Activated T-helper 2 cell treated with anti-CD3 and anti-CD28 coated beads, Interferon-gamma antibody, Interleukin-2, Interleukin-4, amounts not matched to agents 10 μg/mL and 5 μg/mL and 100 μg/mL, durations not matched to agents 14 hours and 24 hours and 36 hours (primary cell): ENCODE measurements around the gene KRT84. TPM values are rescaled to one million over a fixed set of nuclear protein-coding genes. Genes with fewer than 3 reads are reported as not detected.

Source experiments
- DNase-seq: peaks from one replicate; pipeline ENCODE4 v3.0.0; 2021; ENCODE audit warnings: low spot score
- H3K27ac Mint-ChIP-seq: one replicate; pipeline ENCODE4 v1.8.0; 2021; ENCODE audit warnings: mixed read lengths
- H3K27me3 Mint-ChIP-seq: one replicate; pipeline ENCODE4 v1.8.0; 2021; ENCODE audit warnings: low read depth, mixed read lengths
- H3K36me3 Mint-ChIP-seq: one replicate; pipeline ENCODE4 v1.8.0; 2021; ENCODE audit warnings: low read depth, mixed read lengths
- H3K4me1 Mint-ChIP-seq: one replicate; pipeline ENCODE4 v1.8.0; 2021; ENCODE audit warnings: low read depth, mixed read lengths
- H3K4me3 Mint-ChIP-seq: one replicate; pipeline ENCODE4 v1.8.0; 2021; ENCODE audit warnings: low read depth, mild to moderate bottlenecking, moderate library complexity, mixed read lengths
- H3K9me3 Mint-ChIP-seq: one replicate; pipeline ENCODE4 v1.8.0; 2021; ENCODE audit warnings: mixed read lengths
- intact Hi-C: fragments of 100-400 bp; cut with micrococcal nuclease; formaldehyde crosslinking; loops from one replicate; pipeline ENCODE4 v1.15.1; 2023
- total RNA-seq: library from RNA; stranded (reverse); gene quantifications from 2 replicates; pipeline ENCODE4 v1.2.3, GENCODE V29; 2022

The KRT84 gene
- total RNA-seq, 1 donor from 2014 or later, result not detected

DNA sequence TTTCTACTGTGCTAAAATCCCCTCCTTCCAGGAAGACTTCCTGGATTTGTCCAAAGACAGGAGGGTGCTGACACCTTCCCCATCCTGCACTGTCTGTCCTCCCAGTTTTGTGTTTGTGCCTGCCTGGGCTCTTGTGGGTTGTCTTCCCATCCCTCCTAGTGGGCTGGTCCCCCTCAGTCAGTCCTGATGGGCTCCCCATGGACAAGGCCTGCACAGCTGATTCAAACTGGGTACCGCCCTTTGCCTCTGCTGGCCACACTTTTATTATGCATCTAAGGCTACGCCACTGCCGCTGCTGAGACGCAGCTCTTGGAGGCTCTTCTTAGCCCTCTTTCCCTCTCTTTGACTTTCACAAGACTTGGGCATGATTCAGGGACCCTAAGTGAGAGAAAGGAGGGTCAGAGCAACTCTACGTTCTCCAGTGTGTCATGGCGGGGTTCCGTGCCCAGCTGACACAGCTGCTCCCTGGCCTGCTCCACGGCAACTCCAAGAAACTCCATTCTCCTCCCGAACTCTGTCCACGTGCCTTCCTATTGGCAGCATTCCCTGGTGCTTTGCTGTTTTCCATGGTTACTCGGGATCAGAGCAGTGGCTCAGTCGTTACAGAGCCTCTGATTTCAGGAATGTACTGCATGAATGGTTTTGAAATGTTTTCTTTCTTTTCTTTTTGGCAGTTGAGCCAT is 14.4 kb downstream of the KRT84 start:
- Mint-ChIP-seq H3K9me3 (no peaks in the 10 kb centered on the region), H3K36me3 (no peaks in the 10 kb centered on the region), H3K27ac (no peak overlapping the region), H3K4me3 (no peak overlapping the region), H3K4me1 (no peaks in the 10 kb centered on the region), H3K27me3 (peaks cover 4% of the 10 kb centered on the region)
- intact Hi-C loops, result loop anchor here (5.0 kb wide), 1 partner anchor 611 kb away; no protein-coding TSS in a partner anchor
- DNase-seq, result no peak

DNA sequence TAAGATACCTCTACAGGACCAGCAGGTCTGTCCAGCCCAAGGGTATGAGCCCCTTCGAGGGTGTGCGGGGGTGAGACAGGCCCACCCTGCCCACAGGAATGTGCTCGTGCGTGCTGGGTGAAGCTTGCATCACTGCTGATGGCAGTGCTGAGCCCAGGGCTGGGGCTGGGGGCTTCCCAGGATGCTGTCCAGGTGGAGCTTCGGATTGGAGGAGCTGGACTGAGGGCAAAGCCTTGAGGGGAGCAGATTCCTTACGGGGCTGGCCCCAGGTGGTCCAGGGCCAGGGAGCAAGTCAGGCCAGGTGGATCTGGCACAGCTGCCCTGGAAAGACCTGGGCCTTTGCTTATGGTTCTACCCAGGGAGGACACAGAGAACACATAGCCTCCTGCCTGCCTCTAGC is 15.6 kb downstream of the KRT84 start:
- H3K9me3 Mint-ChIP-seq, result no peaks in the 10 kb centered on the region
- no peak for DNase-seq
- H3K36me3 Mint-ChIP-seq, result no peaks in the 10 kb centered on the region
- H3K27me3 Mint-ChIP-seq, result peaks cover 4% of the 10 kb centered on the region
- intact Hi-C loops, result loop anchor here (5.0 kb wide), 1 partner anchor 612 kb away; no protein-coding TSS in a partner anchor
- no peaks in the 10 kb centered on the region for H3K4me1 Mint-ChIP-seq
- H3K4me3 Mint-ChIP-seq, result no peak overlapping the region
- no peak overlapping the region for H3K27ac Mint-ChIP-seq

DNA sequence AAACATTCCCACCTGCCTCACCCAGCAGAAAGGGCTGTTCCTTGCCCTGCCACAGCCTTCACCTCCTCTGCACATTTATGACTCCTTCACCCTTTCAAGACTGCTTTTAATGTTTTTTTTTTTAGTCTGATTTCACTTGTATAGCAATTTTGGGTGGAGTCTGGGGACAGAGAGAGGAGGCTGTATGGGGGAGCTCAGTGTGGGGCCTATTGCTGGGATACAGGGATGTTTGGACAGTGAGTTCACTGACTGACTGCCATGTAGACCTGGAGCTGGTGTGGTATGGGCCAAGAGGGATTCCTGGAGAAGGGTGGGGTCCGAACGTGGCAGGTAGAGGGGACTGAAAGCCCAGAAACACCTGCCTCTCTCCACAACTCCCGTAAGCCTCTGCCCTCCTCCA is 16.2 kb downstream of the KRT84 start:
- no peak overlapping the region for H3K27ac Mint-ChIP-seq
- no peak for DNase-seq

DNA sequence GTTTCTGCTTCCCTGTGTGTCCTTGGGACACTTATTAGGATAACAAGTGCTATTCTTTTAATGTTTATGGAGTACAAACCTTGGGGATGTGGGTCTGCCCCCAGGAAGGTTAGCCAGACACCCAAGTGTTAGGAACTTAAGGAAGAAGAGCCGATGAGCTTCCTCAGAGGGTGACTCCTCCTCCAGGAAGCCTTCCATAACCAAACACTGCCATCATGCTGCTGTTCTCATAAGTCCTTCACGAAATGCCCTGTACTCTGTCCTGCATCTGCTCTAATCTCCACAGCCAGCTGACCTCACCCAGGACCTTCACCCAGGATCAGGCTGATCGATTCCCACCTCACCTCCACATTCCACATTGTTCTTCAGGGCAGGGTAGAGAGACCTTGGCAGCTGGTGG is 16.9 kb downstream of the KRT84 start:
- no peak overlapping the region for H3K4me3 Mint-ChIP-seq
- no peaks in the 10 kb centered on the region for H3K9me3 Mint-ChIP-seq

More for the DNA sequence above, 16.2 kb downstream of the KRT84 start:
- Mint-ChIP-seq H3K4me3 (no peak overlapping the region), H3K9me3 (no peaks in the 10 kb centered on the region), H3K4me1 (no peaks in the 10 kb centered on the region), H3K27me3 (peaks cover 4% of the 10 kb centered on the region), H3K36me3 (no peaks in the 10 kb centered on the region)
- intact Hi-C loops, result no loop called here

DNA sequence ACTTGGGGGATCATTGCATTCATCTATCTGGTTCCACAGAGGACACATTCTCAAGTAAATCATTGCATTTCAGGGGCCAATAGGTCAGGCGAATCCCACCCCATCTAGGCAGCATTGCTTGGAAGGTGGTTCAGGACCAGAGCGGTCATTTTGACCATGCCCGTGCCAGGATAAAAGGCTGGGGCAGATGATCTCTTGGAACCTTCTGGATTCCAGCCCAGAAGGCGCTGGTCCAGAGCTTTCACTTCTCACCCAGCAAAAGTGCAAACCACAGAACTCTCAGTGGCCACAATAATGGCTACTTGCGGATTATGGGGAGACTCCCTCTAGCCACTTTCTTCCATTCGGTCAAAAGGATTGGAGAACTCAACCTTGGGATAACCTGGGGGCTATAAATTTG is 17.6 kb downstream of the KRT84 start:
- no peaks in the 10 kb centered on the region for H3K4me1 Mint-ChIP-seq
- intact Hi-C loops, result no loop called here
- no peaks in the 10 kb centered on the region for H3K27me3 Mint-ChIP-seq
- no peaks in the 10 kb centered on the region for H3K36me3 Mint-ChIP-seq
- H3K27ac Mint-ChIP-seq, result no peak overlapping the region
- no peak overlapping the region for H3K4me3 Mint-ChIP-seq
- no peak for DNase-seq
- H3K9me3 Mint-ChIP-seq, result no peaks in the 10 kb centered on the region

More for the DNA sequence above, 16.9 kb downstream of the KRT84 start:
- H3K27ac Mint-ChIP-seq, result no peak overlapping the region
- H3K27me3 Mint-ChIP-seq, result no peaks in the 10 kb centered on the region
- no peaks in the 10 kb centered on the region for H3K36me3 Mint-ChIP-seq
- intact Hi-C loops, result no loop called here
- no peak for DNase-seq
- no peaks in the 10 kb centered on the region for H3K4me1 Mint-ChIP-seq

DNA sequence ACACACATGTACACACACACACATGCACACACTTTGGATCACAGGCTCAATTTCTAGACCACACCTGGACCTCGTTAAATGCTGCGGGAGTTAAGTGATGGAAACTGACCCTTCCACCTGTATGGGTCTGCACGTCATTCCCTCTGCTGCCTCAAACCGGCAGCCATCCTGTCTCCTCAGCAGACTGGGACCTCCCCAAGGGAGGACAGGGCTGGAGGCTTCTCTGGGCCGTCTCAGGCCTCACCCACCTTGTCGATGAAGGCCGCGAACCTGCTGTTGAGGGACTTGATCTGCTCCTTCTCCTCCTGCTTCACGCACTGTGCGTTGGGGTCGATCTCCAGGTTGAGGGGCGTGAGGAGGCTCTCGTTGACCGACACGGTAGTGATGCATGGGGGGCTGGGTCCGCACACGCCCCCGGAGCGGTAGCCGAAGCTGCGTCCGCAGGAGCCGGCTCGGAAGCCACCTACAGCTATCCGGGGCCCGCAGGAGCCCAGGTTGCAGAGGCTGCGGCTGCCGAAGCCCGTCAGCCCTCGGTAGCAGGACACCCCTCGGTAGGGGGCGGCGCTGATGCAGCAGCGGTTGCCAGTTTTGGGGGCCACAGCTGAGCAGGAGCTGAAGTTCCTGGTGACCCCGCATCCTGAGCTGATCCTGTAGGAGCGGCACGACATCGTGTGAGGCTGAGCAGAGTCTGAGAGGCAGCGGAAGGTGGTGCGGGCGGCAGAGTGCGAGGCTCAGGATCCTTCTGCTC is 18.5 kb downstream of the KRT84 start, which contains the start of gene KRT85:
KRT85 (minus strand) TSS at position 744 of the 748 bp plus-strand sequence; CDS start at position 668, 76 bp downstream.
- H3K36me3 Mint-ChIP-seq, result no peaks in the 10 kb centered on the region
- H3K27ac Mint-ChIP-seq, result no peak within 1 kb of the TSS
- H3K4me1 Mint-ChIP-seq, result no peaks in the 10 kb centered on the region
- intact Hi-C loops, result no loop called here
- no peaks in the 10 kb centered on the region for H3K9me3 Mint-ChIP-seq
- H3K27me3 Mint-ChIP-seq, result no peaks in the 10 kb centered on the region
- no peak for DNase-seq
- H3K4me3 Mint-ChIP-seq, result no peak within 1 kb of the TSS

DNA sequence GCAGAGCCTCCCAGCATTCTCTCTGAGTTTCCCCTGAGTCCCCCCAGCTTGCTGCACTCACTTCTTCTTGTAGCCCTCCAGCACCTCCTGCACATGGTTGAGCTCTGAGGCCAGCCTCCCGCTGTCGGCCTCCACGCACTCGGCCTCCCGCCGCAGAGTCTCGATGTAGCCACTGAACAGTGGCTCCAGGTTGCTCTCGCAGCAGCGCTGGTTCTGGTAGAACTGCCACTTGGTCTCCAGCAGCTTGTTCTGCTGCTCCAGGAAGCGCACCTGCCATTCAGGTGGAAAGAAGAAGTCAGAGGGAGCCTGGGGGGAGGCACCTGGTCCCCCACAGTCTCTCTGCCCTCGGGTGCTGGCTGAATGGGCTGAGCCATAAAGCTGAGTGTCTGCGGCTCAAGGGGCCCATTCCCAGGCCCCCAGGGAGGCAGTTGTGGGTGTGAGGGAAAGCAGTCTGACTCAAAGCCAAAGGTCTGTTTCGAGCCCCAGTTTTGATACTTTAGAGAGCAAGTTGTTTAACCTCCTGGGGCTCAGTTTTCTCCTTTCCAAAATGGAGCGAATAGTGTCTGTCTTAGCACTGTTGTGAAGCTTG is 20.5 kb downstream of the KRT84 start:
- Mint-ChIP-seq H3K4me1 (no peaks in the 10 kb centered on the region), H3K27ac (no peak overlapping the region), H3K36me3 (no peaks in the 10 kb centered on the region), H3K27me3 (no peaks in the 10 kb centered on the region), H3K4me3 (no peak overlapping the region), H3K9me3 (no peaks in the 10 kb centered on the region)
- intact Hi-C loops, result no loop called here
- no peak for DNase-seq

DNA sequence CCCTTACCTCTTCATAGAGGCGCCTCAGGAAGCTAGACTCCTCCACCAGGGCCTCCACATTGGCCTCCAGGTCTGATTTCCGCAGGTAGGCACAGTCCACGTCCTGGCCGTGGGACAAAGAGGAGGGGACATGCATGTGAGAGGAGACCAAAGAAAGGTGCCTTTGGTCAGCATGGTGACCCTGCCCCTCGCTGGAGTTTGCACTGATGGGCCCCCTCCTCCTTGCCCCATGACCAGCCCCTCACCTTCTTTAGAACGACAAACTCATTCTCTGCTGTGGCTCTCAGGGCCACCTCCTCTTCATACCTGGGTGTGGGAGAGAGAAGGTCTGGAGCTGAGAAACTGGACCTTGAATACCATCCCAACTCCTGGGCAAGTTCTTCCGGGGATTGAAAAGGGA is 21.4 kb downstream of the KRT84 start:
- intact Hi-C loops, result no loop called here
- no peaks in the 10 kb centered on the region for H3K36me3 Mint-ChIP-seq
- no peaks in the 10 kb centered on the region for H3K9me3 Mint-ChIP-seq

DNA sequence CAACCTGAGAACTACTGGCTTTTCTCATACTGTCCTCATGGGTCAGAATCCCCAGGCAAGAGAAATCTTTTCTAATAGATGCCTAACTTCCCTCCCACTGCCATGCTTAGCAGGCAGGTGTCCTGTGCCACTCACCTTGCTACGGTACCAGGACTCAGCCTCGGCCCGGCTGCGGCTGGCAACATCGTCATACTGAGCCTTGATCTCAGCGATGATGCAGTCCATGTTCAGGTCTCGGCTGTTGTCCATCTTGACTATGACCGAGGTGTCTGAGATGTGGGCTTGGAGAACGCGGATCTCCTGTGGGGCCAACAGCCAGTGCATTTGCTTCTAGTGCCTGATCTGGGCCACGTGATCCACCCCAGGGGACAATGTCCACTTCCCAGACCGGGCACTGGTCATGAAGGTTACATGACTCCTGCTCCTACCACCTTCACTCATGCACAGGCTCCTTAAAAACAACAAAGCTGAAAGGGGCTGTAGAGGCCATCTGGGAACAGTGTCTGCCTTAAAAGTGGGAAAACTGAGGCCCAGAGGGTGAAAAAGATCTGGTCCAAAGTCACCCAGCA is 22.3 kb downstream of the KRT84 start:
- no peak overlapping the region for H3K27ac Mint-ChIP-seq
- no peaks in the 10 kb centered on the region for H3K9me3 Mint-ChIP-seq
- intact Hi-C loops, result no loop called here
- no peak overlapping the region for H3K4me3 Mint-ChIP-seq
- no peaks in the 10 kb centered on the region for H3K36me3 Mint-ChIP-seq
- H3K4me1 Mint-ChIP-seq, result peaks cover 2% of the 10 kb centered on the region
- no peaks in the 10 kb centered on the region for H3K27me3 Mint-ChIP-seq
- no peak for DNase-seq

More for the DNA sequence above, 21.4 kb downstream of the KRT84 start:
- Mint-ChIP-seq H3K4me1 (no peaks in the 10 kb centered on the region), H3K4me3 (no peak overlapping the region), H3K27me3 (no peaks in the 10 kb centered on the region), H3K27ac (no peak overlapping the region)
- no peak for DNase-seq

DNA sequence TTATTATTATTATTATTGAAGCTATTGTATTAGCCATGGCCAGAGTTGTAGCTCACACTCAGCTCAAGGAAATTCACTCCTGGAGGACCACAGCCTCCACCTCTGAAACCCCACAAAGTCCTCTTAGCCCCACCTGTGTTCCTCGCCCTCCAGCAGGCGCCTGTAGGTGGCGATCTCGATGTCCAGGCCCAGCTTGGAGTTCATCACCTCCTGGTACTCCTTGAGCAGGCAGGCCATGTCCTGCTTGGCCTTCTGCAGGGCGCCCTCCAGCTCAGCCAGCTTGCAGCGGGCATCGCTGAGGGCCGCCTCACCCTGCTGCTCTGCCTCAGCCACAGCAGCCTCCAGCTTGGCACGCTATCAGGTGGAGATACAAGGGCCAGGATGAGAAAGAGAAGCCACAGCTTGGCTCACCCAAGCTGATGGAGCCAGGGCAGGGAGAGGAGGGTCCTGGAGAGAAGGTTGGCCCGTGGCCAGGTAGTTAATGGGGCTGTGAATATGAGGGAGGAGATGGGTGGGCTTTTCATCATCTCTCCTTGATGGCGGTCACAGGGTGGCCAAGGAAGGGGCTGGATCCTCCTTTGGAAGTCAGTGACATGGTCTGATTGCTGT is 23.2 kb downstream of the KRT84 start:
- DNase-seq, result no peak
- H3K4me1 Mint-ChIP-seq, result peaks cover 2% of the 10 kb centered on the region
- H3K36me3 Mint-ChIP-seq, result no peaks in the 10 kb centered on the region
- intact Hi-C loops, result no loop called here
- no peaks in the 10 kb centered on the region for H3K27me3 Mint-ChIP-seq
- no peak overlapping the region for H3K27ac Mint-ChIP-seq
- H3K9me3 Mint-ChIP-seq, result no peaks in the 10 kb centered on the region
- no peak overlapping the region for H3K4me3 Mint-ChIP-seq

DNA sequence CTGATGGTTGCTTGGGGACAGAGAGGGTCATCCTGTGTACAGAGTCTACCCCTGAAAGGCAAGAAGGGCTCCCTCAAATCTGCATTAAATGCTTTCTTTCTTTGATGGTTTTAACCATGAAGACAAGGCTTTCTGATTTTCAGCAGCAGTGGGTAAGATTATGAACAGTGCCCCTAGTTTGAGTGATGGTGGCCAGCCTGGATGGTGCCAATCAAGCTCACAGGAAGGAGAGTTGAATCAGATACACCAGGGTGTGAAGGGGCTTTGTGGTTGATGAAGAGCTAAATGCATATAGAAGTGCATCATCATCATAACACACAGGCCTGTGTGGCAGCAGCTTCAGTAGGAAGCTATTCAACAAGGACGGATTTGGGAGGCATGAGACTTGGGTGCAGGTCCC is 23.9 kb downstream of the KRT84 start:
- no peak for DNase-seq
- intact Hi-C loops, result no loop called here
- no peaks in the 10 kb centered on the region for H3K27me3 Mint-ChIP-seq
- no peaks in the 10 kb centered on the region for H3K9me3 Mint-ChIP-seq
- no peak overlapping the region for H3K27ac Mint-ChIP-seq
- no peak overlapping the region for H3K4me3 Mint-ChIP-seq
- no peaks in the 10 kb centered on the region for H3K36me3 Mint-ChIP-seq
- peaks cover 2% of the 10 kb centered on the region for H3K4me1 Mint-ChIP-seq

DNA sequence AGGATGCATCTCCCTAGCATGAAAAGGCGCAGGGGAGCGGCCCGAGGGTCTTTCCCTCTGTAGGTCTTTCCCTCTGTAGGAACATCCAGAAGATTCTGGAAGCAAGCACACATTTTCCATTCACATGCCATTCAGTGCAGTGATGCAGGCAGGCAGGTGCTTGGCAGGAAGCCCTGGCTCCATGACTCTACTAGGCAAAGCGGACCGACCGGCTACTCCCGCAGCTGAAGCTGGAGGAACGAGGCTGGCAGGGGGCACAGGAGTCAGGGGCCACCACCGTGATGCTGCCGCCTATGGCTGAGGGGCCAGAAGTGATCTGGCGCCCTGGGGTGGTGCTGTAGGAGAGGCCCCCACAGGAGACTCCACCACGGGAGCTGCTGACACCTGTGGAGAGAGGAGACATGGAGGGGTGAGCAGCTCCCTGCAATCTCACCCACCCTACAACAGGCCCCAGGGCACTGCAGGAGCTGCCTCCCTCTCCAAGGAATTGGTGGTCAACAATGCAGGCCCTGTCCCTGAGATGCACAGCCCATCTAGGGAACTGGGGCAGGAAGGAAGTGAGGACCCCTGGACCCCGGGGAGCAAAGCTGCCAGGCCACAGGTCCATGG is 24.7 kb downstream of the KRT84 start:
- Mint-ChIP-seq H3K9me3 (no peaks in the 10 kb centered on the region), H3K36me3 (no peaks in the 10 kb centered on the region), H3K4me1 (peaks cover 2% of the 10 kb centered on the region), H3K4me3 (no peak overlapping the region), H3K27me3 (no peaks in the 10 kb centered on the region), H3K27ac (no peak overlapping the region)
- no peak for DNase-seq
- intact Hi-C loops, result no loop called here
